Glutamatergic neuron (in vitro differentiated cells): ENCODE results near the gene SLC38A6. TPM values are rescaled to one million over a fixed set of nuclear protein-coding genes. Genes with fewer than 3 reads are reported as not detected.

Experiments
- DNase-seq: peaks from one replicate; pipeline ENCODE4 v3.0.0; 2022
- H3K27ac Mint-ChIP-seq: one replicate; pipeline ENCODE4 v1.8.0; 2020; ENCODE audit warnings: mild to moderate bottlenecking, mixed read lengths, inconsistent platforms; ENCODE audit not compliant: unreplicated experiment
- H3K27me3 Mint-ChIP-seq: one replicate; pipeline ENCODE4 v1.8.0; 2020; ENCODE audit warnings: mild to moderate bottlenecking, moderate library complexity, mixed read lengths, inconsistent platforms; ENCODE audit not compliant: unreplicated experiment
- H3K36me3 Mint-ChIP-seq: one replicate; pipeline ENCODE4 v1.8.0; 2020; ENCODE audit warnings: mild to moderate bottlenecking, mixed read lengths, inconsistent platforms; ENCODE audit not compliant: unreplicated experiment
- H3K4me1 Mint-ChIP-seq: one replicate; pipeline ENCODE4 v1.8.0; 2020; ENCODE audit warnings: mild to moderate bottlenecking, low read depth, mixed read lengths, inconsistent platforms; ENCODE audit not compliant: unreplicated experiment
- H3K4me3 Mint-ChIP-seq: one replicate; pipeline ENCODE4 v1.8.0; 2020; ENCODE audit warnings: mild to moderate bottlenecking, mixed read lengths, inconsistent platforms; ENCODE audit not compliant: unreplicated experiment
- H3K9me3 Mint-ChIP-seq: one replicate; pipeline ENCODE4 v1.8.0; 2020; ENCODE audit warnings: mild to moderate bottlenecking, moderate library complexity, mixed read lengths, inconsistent platforms; ENCODE audit not compliant: unreplicated experiment
- CTCF ChIP-seq: fragments of 200-600 bp; sonication (generic); IDR thresholded peaks from one replicate; pipeline ENCODE4 v1.5.0; 2021; ENCODE audit not compliant: partially characterized antibody, unreplicated experiment
- total RNA-seq: library from RNA; stranded (reverse); fragmentation: NEBNext Ultra II Directional; extraction: Animal tissue kit (Norgen Biotek cat#: 25700); gene quantifications from one replicate; pipeline ENCODE4 v1.2.1, GENCODE V29; 2021; ENCODE audit not compliant: unreplicated experiment

SLC38A6 gene
- total RNA-seq, 1 donor from 2014 or later: 20.2 TPM

GRCh38 chr14:60968099-60968498, 12.9 kb upstream of the SLC38A6 start:
- TF ChIP-seq CTCF: no peak
- H3K4me3 Mint-ChIP-seq: no peak overlapping the region
- no peaks in the 10 kb centered on the region for H3K36me3 Mint-ChIP-seq

GRCh38 chr14:60968671-60969070, 12.4 kb upstream of the SLC38A6 start:
- DNase-seq: no peak

More at GRCh38 chr14:60968099-60968498, 12.9 kb upstream of the SLC38A6 start:
- DNase-seq: no peak
- no peaks in the 10 kb centered on the region for H3K9me3 Mint-ChIP-seq
- peaks cover 7% of the 10 kb centered on the region for H3K4me1 Mint-ChIP-seq
- no peaks in the 10 kb centered on the region for H3K27me3 Mint-ChIP-seq
- H3K27ac Mint-ChIP-seq: no peak overlapping the region

GRCh38 chr14:60970146-60970545, 10.9 kb upstream of the SLC38A6 start:
- Mint-ChIP-seq H3K9me3 (no peaks in the 10 kb centered on the region), H3K4me1 (no peaks in the 10 kb centered on the region), H3K27me3 (no peaks in the 10 kb centered on the region), H3K4me3 (no peak overlapping the region), H3K36me3 (no peaks in the 10 kb centered on the region), H3K27ac (no peak overlapping the region)
- DNase-seq: no peak
- TF ChIP-seq CTCF: no peak

More at GRCh38 chr14:60968671-60969070, 12.4 kb upstream of the SLC38A6 start:
- Mint-ChIP-seq H3K27ac (no peak overlapping the region), H3K27me3 (no peaks in the 10 kb centered on the region), H3K4me1 (peaks cover 2% of the 10 kb centered on the region), H3K9me3 (no peaks in the 10 kb centered on the region), H3K36me3 (no peaks in the 10 kb centered on the region), H3K4me3 (no peak overlapping the region)
- TF ChIP-seq CTCF: no peak

GRCh38 chr14:60971271-60971670, 9.8 kb upstream of the SLC38A6 start:
- no peak overlapping the region for H3K27ac Mint-ChIP-seq
- no peaks in the 10 kb centered on the region for H3K36me3 Mint-ChIP-seq
- no peaks in the 10 kb centered on the region for H3K9me3 Mint-ChIP-seq
- TF ChIP-seq CTCF: no peak
- no peak for DNase-seq
- no peaks in the 10 kb centered on the region for H3K27me3 Mint-ChIP-seq
- no peak overlapping the region for H3K4me3 Mint-ChIP-seq
- no peaks in the 10 kb centered on the region for H3K4me1 Mint-ChIP-seq

- no peak for DNase-seq
- Mint-ChIP-seq H3K36me3 (no peaks in the 10 kb centered on the region), H3K27ac (no peak overlapping the region), H3K4me1 (no peaks in the 10 kb centered on the region), H3K9me3 (no peaks in the 10 kb centered on the region), H3K4me3 (no peak overlapping the region), H3K27me3 (no peaks in the 10 kb centered on the region)
- no peak for TF ChIP-seq CTCF
These were observed 8.8 kb upstream of the SLC38A6 start for GRCh38 chr14:60972295-60972694.
